IPS-NIHi7 (cell line): ENCODE results near the gene KASH5.
"Not testable (repeated sequence)": the region's sequence is repeated elsewhere in the genome, so short reads cannot be mapped to it uniquely, and the experiment has no call there.

Source experiments
- DNase-seq: peaks from one replicate; pipeline ENCODE4 v3.0.0; 2012; ENCODE audit warnings: mixed read lengths; ENCODE audit errors: extremely low spot score

KASH5 gene

GRCh38 chr19:49455773-49456172 is 67.7 kb downstream of the KASH5 start:
- DNase-seq: no peak

DNA sequence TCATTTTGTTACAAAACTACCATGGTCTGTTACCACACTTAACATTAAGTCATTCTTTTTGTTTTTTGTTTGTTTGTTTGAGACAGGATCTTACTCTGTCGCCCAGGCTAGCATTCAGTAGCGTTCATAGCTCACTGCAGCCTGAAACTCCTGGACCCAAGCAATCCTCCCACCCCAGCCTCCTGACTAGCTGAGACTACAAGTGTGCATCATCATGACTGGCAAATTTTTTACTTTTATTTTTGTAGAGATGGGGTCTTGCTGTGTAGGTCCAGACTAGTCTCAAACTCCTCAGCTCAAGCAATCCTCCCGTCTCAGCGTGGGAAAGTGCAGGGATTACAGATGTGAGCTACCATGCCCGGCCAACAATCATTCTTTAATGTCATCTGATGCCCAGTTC is 68.3 kb downstream of the KASH5 start:
- DNase-seq: no peak

GRCh38 chr19:49458567-49458903 is 70.5 kb downstream of the KASH5 start:
- DNase-seq: no peak

- DNase-seq: no peak
Measured at GRCh38 chr19:49459388-49459787, 71.3 kb downstream of the KASH5 start.

- DNase-seq: not testable (repeated sequence)
Measured at GRCh38 chr19:49461130-49461529, 73.1 kb downstream of the KASH5 start.

- no peak for DNase-seq
Measured at GRCh38 chr19:49461656-49462055, 73.6 kb downstream of the KASH5 start.

GRCh38 chr19:49462492-49462891 is 74.4 kb downstream of the KASH5 start:
- no peak for DNase-seq

GRCh38 chr19:49463960-49464740 is 76.1 kb downstream of the KASH5 start:
- no peak for DNase-seq

DNA sequence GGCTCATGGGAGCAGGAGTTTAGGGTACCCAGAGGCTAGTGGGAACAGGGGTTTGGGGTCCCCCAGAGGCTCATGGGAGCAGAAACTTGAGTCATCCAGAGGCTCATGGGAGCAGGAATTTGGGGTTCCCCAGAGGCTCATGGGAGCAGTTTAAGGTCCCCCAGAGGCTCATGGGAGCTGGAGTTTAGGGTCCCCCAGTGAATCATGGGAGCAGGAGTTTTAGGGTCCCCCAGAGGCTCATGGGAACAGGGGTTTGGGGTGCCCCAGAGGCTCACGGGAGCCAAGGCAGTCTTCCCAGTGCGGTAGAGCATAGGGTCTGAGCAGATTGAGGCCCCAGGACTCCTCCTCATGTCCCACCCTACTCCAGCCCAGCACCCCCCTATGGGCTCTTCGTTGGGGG is 77.3 kb downstream of the KASH5 start:
- no peak for DNase-seq
